ENCODE measurements around the gene SMCO4. TPM values are rescaled to one million over a fixed set of nuclear protein-coding genes. Genes with fewer than 3 reads are reported as not detected.
A peak's percentile ranks its signal among the peaks of the same experiment; 100 is the strongest.

SMCO4 gene
- total RNA-seq, 1 donor from 2014 or later: 35.1 TPM

DNA sequence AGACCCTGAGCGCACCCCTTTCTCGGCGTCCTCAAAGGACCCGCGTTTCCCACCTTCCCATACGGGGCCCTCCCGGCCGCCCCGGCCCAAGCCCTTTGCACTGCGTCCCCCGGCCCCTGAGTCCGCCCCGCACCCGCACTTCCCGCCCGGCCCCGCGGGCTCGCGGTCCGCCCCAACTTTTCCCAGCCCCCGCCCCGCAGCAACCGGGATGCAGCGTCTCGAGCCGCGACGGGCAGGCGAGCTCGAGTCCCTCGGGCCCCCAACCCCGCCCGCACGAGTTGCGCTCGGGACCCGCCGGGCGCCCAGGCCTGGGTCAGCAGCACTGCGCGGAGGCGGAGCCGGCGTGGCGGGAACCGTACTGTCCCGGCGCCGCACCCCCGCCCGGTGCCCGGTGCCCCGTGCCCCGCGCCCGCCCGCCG lies 371 bp downstream of the SMCO4 start:
- peak overlapping the region; percentile 65 for H3K9ac ChIP-seq
- no peak overlapping the region for H3K27ac Mint-ChIP-seq
- H3K79me2 ChIP-seq (ENCODE audit: low read depth): peaks cover 44% of the 10 kb centered on the region
- no peak overlapping the region for H3K27ac ChIP-seq
- TF ChIP-seq EZH2 (IDR thresholded peaks at IDR 0.05): no peak
- TF ChIP-seq EZH2phosphoT487 (IDR thresholded peaks at IDR 0.05): peak; percentile 40
- TF ChIP-seq, protein P1, sequence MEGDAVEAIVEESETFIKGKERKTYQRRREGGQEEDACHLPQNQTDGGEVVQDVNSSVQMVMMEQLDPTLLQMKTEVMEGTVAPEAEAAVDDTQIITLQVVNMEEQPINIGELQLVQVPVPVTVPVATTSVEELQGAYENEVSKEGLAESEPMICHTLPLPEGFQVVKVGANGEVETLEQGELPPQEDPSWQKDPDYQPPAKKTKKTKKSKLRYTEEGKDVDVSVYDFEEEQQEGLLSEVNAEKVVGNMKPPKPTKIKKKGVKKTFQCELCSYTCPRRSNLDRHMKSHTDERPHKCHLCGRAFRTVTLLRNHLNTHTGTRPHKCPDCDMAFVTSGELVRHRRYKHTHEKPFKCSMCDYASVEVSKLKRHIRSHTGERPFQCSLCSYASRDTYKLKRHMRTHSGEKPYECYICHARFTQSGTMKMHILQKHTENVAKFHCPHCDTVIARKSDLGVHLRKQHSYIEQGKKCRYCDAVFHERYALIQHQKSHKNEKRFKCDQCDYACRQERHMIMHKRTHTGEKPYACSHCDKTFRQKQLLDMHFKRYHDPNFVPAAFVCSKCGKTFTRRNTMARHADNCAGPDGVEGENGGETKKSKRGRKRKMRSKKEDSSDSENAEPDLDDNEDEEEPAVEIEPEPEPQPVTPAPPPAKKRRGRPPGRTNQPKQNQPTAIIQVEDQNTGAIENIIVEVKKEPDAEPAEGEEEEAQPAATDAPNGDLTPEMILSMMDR (IDR thresholded peaks at IDR 0.05): no peak
- no peaks in the 10 kb centered on the region for H3F3A ChIP-seq (ENCODE audit: low read depth)
- H4K20me1 ChIP-seq (ENCODE audit: low read depth): peaks cover 24% of the 10 kb centered on the region
- H3K4me3 Mint-ChIP-seq: peak overlapping the region; percentile 92
- H3K4me1 ChIP-seq: peaks cover 19% of the 10 kb centered on the region
- no peak for DNase-seq (ENCODE audit: low spot score)
- no peaks in the 10 kb centered on the region for H3K27me3 Mint-ChIP-seq (ENCODE audit: insufficient read depth, low read depth)
- no peaks in the 10 kb centered on the region for H3K36me3 Mint-ChIP-seq
- H3K9me3 Mint-ChIP-seq: no peaks in the 10 kb centered on the region
- H3K4me3 ChIP-seq: peak overlapping the region; percentile 96
- H2AFZ ChIP-seq (replicated peaks): peak overlapping the region; percentile 92
- peaks cover 18% of the 10 kb centered on the region for H3K4me1 Mint-ChIP-seq
- H3K9me3 ChIP-seq (ENCODE audit: low read depth): no peaks in the 10 kb centered on the region
- H3K36me3 ChIP-seq: no peaks in the 10 kb centered on the region
- H3K4me2 ChIP-seq: peak overlapping the region; percentile 97
- peaks cover 6% of the 10 kb centered on the region for H3K27me3 ChIP-seq

DNA sequence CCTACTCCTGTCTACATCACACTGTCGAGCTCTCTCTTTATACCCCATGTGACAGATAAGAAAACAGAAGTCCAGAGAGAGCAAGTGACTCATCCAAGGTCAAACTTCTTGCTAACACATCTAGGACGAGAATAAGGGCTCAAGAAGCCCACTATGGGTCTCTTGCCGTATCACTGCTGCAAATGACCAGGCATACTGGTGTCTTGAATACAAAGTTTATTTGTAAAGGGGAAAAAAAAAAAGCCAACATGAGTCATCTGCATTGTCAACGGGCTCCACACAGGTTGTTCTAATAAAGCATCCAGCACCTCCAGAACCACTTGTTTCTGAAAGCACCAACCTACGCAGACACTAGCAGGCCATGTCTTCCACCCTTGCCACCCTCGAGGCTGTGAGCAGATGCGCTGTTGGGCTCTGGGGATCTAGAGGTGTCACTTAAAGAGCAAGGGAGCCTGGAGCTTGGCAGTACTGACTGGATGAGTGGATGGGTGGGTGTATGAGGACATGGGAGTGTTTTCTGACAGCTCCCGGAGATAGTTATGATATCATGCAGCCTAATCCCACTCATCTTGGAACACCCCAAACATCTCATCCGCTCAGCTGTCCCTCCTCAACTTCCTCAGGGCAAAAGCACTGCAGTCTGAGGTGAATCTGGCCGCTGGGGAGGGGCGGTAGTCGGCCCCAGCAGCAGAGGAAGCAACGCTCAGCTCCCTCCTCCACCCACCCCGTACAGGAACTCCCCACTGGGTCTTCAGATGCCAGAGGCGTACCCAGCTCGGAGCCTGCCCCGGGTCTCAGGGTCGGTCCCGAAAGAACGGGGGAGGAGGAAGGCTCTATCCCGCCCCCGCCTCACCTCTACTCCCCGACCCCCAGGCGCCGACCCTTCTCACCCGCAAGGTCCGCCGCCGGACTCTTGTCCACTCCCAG lies 1.0 kb downstream of the SMCO4 start:
- Histone ChIP-seq H3K79me2 (ENCODE audit: low read depth) (peaks cover 50% of the 10 kb centered on the region), H3K27ac (no peak overlapping the region), H3K9me3 (ENCODE audit: low read depth) (no peaks in the 10 kb centered on the region), H3K36me3 (no peaks in the 10 kb centered on the region), H3K27me3 (peaks cover 6% of the 10 kb centered on the region), H3K4me2 (peak overlapping the region; percentile 97), H3K4me1 (peaks cover 16% of the 10 kb centered on the region), H3F3A (ENCODE audit: low read depth) (no peaks in the 10 kb centered on the region), H3K4me3 (peak overlapping the region; percentile 96), H3K9ac (peak overlapping the region; percentile 65), H2AFZ (replicated peaks) (peak overlapping the region; percentile 92), H4K20me1 (ENCODE audit: low read depth) (peaks cover 31% of the 10 kb centered on the region)
- no peaks in the 10 kb centered on the region for H3K36me3 Mint-ChIP-seq
- H3K4me3 Mint-ChIP-seq: peak overlapping the region; percentile 92
- DNase-seq (ENCODE audit: low spot score): peak; percentile 59
- H3K9me3 Mint-ChIP-seq: no peaks in the 10 kb centered on the region
- H3K4me1 Mint-ChIP-seq: peaks cover 14% of the 10 kb centered on the region
- H3K27ac Mint-ChIP-seq: peak overlapping the region; percentile 16
- no peak for TF ChIP-seq EZH2 (IDR thresholded peaks at IDR 0.05)
- no peak for TF ChIP-seq EZH2phosphoT487 (IDR thresholded peaks at IDR 0.05)
- TF ChIP-seq, protein P1 (IDR thresholded peaks at IDR 0.05): no peak
- no peaks in the 10 kb centered on the region for H3K27me3 Mint-ChIP-seq (ENCODE audit: insufficient read depth, low read depth)

DNA sequence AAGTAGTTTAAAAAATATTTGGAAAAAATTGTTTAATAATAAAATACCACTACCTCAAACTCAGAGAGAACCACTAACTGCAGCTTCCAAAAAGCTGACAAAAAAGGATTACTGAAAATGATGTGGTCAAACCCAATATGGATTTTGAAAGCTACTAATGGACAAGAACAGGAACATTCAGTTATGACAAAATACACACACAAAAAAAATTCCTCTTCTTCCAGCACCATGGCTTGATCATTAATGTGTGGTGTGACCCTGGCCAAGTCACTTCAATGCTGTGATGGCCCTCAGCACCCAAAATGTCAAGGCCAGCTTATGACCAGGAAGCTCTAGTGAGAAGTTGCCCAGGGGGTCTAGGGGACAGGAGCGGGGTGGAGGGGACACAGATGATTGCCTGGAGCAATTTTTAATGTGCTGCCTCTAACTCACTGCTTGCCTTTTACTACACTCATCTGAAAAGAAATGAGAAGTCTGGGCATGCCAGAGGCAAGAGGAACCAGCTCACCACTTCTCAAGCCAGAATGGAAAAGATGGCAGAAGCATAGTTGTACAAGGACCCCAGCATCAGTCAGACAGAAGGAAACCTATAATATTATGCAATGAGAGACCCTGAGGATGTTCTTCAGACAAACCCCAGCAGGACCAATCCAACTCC lies 2.2 kb downstream of the SMCO4 start:
- no peaks in the 10 kb centered on the region for H3F3A ChIP-seq (ENCODE audit: low read depth)
- peaks cover 58% of the 10 kb centered on the region for H3K79me2 ChIP-seq (ENCODE audit: low read depth)
- H3K4me2 ChIP-seq: no peak overlapping the region
- H4K20me1 ChIP-seq (ENCODE audit: low read depth): peaks cover 41% of the 10 kb centered on the region
- Mint-ChIP-seq H3K27ac (no peak overlapping the region), H3K4me3 (peak overlapping the region; percentile 58), H3K27me3 (ENCODE audit: insufficient read depth, low read depth) (peaks cover 2% of the 10 kb centered on the region), H3K4me1 (peaks cover 14% of the 10 kb centered on the region), H3K9me3 (no peaks in the 10 kb centered on the region), H3K36me3 (no peaks in the 10 kb centered on the region)
- H3K4me3 ChIP-seq: no peak overlapping the region
- H3K9ac ChIP-seq: no peak overlapping the region
- peaks cover 23% of the 10 kb centered on the region for H3K4me1 ChIP-seq
- no peak overlapping the region for H3K27ac ChIP-seq
- H2AFZ ChIP-seq (replicated peaks): no peak overlapping the region
- TF ChIP-seq EZH2 (IDR thresholded peaks at IDR 0.05): no peak
- TF ChIP-seq, protein P1 (IDR thresholded peaks at IDR 0.05): no peak
- no peak for TF ChIP-seq EZH2phosphoT487 (IDR thresholded peaks at IDR 0.05)
- no peaks in the 10 kb centered on the region for H3K9me3 ChIP-seq (ENCODE audit: low read depth)
- peaks cover 6% of the 10 kb centered on the region for H3K27me3 ChIP-seq
- no peak for DNase-seq (ENCODE audit: low spot score)
- no peaks in the 10 kb centered on the region for H3K36me3 ChIP-seq
